IMR-90 (cell line): ENCODE results near the gene MT1G. TPM values are rescaled to one million over a fixed set of nuclear protein-coding genes. Genes with fewer than 3 reads are reported as not detected.
A peak's percentile ranks its signal among the peaks of the same experiment; 100 is the strongest.
"Not testable (repeated sequence)": the region's sequence is repeated elsewhere in the genome, so short reads cannot be mapped to it uniquely, and the experiment has no call there.

Experiments used
- ATAC-seq: fragments of 200-7000 bp; cut with Tn5 transposase; 2 replicates; pipeline ENCODE4 v1.9.1; 2020; ENCODE audit warnings: low read depth, mild to moderate bottlenecking, moderate library complexity
- BruUV-seq: library from RNA; stranded (reverse); fragments of 400-500 nt; replicated peaks from 2 replicates; lab custom pipeline; 2021; lab: Mats Ljungman, UMichigan
- CTCF ChIA-PET: fragments of 300-600 bp; formaldehyde crosslinking; extraction: SDS; loops from one replicate; lab custom pipeline; 2021; ENCODE audit warnings: antibody characterized with exemption; lab: Yijun Ruan, JAX
- POLR2A ChIA-PET: fragments of 300-600 bp; sonication (Branson Sonifier 250); formaldehyde crosslinking; loops from one replicate; lab custom pipeline; 2022; ENCODE audit warnings: antibody characterized with exemption; ENCODE audit not compliant: unreplicated experiment; lab: Charles Lee
- DNase-seq: peaks from one replicate; pipeline ENCODE4 v3.0.0; 2013
- H2AFZ ChIP-seq: replicated peaks from 2 replicates; pipeline ENCODE3; 2013; ENCODE audit warnings: low read length, mild to moderate bottlenecking; ENCODE audit not compliant: poor library complexity
- H2AK5ac ChIP-seq: 2 replicates; pipeline ENCODE4 v1.6.1; 2013; ENCODE audit warnings: low read depth, low read length, inconsistent platforms
- H2AK9ac ChIP-seq: replicated peaks from 2 replicates; pipeline ENCODE3; 2013; ENCODE audit warnings: mild to moderate bottlenecking, low read depth, low read length, moderate library complexity; ENCODE audit not compliant: poor library complexity
- H2BK120ac ChIP-seq: 2 replicates; pipeline ENCODE4 v1.6.1; 2013; ENCODE audit warnings: low read depth, low read length, inconsistent platforms
- H2BK15ac ChIP-seq: 3 replicates; pipeline ENCODE4 v1.6.1; 2013; ENCODE audit warnings: low read depth, low read length, inconsistent platforms
- H2BK20ac ChIP-seq: 2 replicates; pipeline ENCODE4 v1.6.1; 2013; ENCODE audit warnings: low read depth, mild to moderate bottlenecking, inconsistent platforms, low read length, moderate library complexity
- H2BK5ac ChIP-seq: 2 replicates; pipeline ENCODE4 v1.6.1; 2013; ENCODE audit warnings: mild to moderate bottlenecking, low read depth, low read length, inconsistent platforms; ENCODE audit not compliant: poor library complexity, severe bottlenecking
- H3K14ac ChIP-seq: replicated peaks from 2 replicates; pipeline ENCODE4 v1.6.1; 2013; ENCODE audit warnings: low read depth, low read length, inconsistent platforms
- H3K18ac ChIP-seq: 2 replicates; pipeline ENCODE4 v1.6.1; 2013; ENCODE audit warnings: low read depth, low read length, control low read depth
- H3K23ac ChIP-seq: 2 replicates; pipeline ENCODE4 v1.6.1; 2013; ENCODE audit warnings: low read depth, low read length, inconsistent platforms
- H3K27ac ChIP-seq: 2 replicates; pipeline ENCODE4 v1.5.1; 2013; ENCODE audit warnings: mild to moderate bottlenecking, control low read depth, low read length; ENCODE audit not compliant: insufficient read depth
- H3K27me3 ChIP-seq: 2 replicates; pipeline ENCODE4 v1.6.1; 2013; ENCODE audit warnings: low read length; ENCODE audit not compliant: control insufficient read depth, insufficient read depth
- H3K36me3 ChIP-seq: 2 replicates; pipeline ENCODE4 v1.6.1; 2013; ENCODE audit warnings: low read length, mixed read lengths; ENCODE audit not compliant: control insufficient read depth, insufficient read depth
- H3K4ac ChIP-seq: 2 replicates; pipeline ENCODE4 v1.6.1; 2013; ENCODE audit warnings: low read depth, low read length, inconsistent platforms
- H3K4me1 ChIP-seq: 2 replicates; pipeline ENCODE4 v1.6.1; 2013; ENCODE audit warnings: low read length, mixed read lengths; ENCODE audit not compliant: control insufficient read depth, insufficient read depth
- H3K4me2 ChIP-seq: 2 replicates; pipeline ENCODE4 v1.6.1; 2013; ENCODE audit warnings: low read depth, mild to moderate bottlenecking, control low read depth, low read length, moderate library complexity
- H3K4me3 ChIP-seq: 2 replicates; pipeline ENCODE4 v1.5.1; 2013; ENCODE audit warnings: low read depth, mild to moderate bottlenecking, control low read depth, low read length, moderate library complexity; ENCODE audit not compliant: insufficient read depth
- H3K56ac ChIP-seq: 2 replicates; pipeline ENCODE4 v1.6.1; 2013; ENCODE audit warnings: low read length, inconsistent platforms; ENCODE audit not compliant: insufficient read depth; ENCODE audit errors: extremely low read depth
- H3K79me1 ChIP-seq, 2 experiments: 2 replicates each; pipeline ENCODE4 v1.6.1; 2013; ENCODE audit warnings: low read length in 2 of 2, inconsistent platforms in 1 of 2, low read depth in 1 of 2
- H3K9ac ChIP-seq: 2 replicates; pipeline ENCODE4 v1.6.1; 2013; ENCODE audit warnings: low read depth, low read length, control low read depth
- H3K9me1 ChIP-seq: 2 replicates; pipeline ENCODE4 v1.6.1; 2013; ENCODE audit warnings: low read length, inconsistent platforms; ENCODE audit not compliant: insufficient read depth
- H3K9me3 ChIP-seq: 2 replicates; pipeline ENCODE4 v1.6.1; 2013; ENCODE audit warnings: low read length; ENCODE audit not compliant: control insufficient read depth, insufficient read depth
- H4K20me1 ChIP-seq: 2 replicates; pipeline ENCODE4 v1.6.1; 2013; ENCODE audit warnings: low read length, inconsistent platforms; ENCODE audit not compliant: insufficient read depth
- H4K5ac ChIP-seq: 2 replicates; pipeline ENCODE4 v1.6.1; 2013; ENCODE audit warnings: mild to moderate bottlenecking, low read depth, low read length, control low read depth
- H4K8ac ChIP-seq, 2 experiments: 2 replicates each; pipeline ENCODE4 v1.6.1; 2013; ENCODE audit warnings: low read depth in 2 of 2, low read length in 2 of 2, control low read depth in 1 of 2, inconsistent platforms in 1 of 2
- H4K91ac ChIP-seq: 2 replicates; pipeline ENCODE4 v1.6.1; 2013; ENCODE audit warnings: low read depth, low read length, inconsistent platforms; ENCODE audit not compliant: insufficient read depth
- whole genome bisulfite sequencing, 2 experiments: methylation state at CpG; one replicate each; pipeline versions ENCODE4 v1.1.5 to v1.1.7; 2013; ENCODE audit warnings: missing lambda C conversion rate in 2 of 2; ENCODE audit not compliant: insufficient read length in 1 of 2; ENCODE audit errors: extremely low coverage in 2 of 2; 5-methylcytosine and 5-hydroxymethylcytosine counted together
- dilution Hi-C: fragments of 300-500 bp; cut with HindIII; formaldehyde crosslinking; loops from one replicate; pipeline ENCODE4 v1.14.3; 2018; ENCODE audit warnings: low sequenced_read_pairs; ENCODE audit not compliant: unreplicated experiment
- in situ Hi-C: fragments of 300-500 bp; cut with MboI; formaldehyde crosslinking; loops from 3 replicates; pipeline ENCODE4 v1.14.3; 2019; ENCODE audit warnings: low sequenced_read_pairs, inconsistent platforms, mixed read lengths
- intact Hi-C: fragments of 100-400 bp; cut with micrococcal nuclease; formaldehyde crosslinking; loops from 2 replicates; pipeline ENCODE4 v1.10.0; 2022
- polyA plus RNA-seq, 3 experiments: library from polyadenylated mRNA; depleted of rRNA; stranded (reverse); fragments of >200 nt; gene quantifications; 2 replicates each; pipeline ENCODE4 v1.2.3, GENCODE V29; 2012; ENCODE audit warnings: low replicate concordance in 1 of 3
- total RNA-seq: library from RNA; depleted of rRNA; stranded (reverse); fragments of >200 nt; gene quantifications from 2 replicates; pipeline ENCODE4 v1.2.3, GENCODE V29; 2012

The MT1G gene
- total and polyA plus RNA-seq, 2 of the 4 experiments (the other 2 are of a cell fraction), result 0.48 TPM; not detected in 1

GRCh38 chr16:56672171-56672570 lies 4.3 kb upstream of the MT1G start:
- H4K5ac ChIP-seq, H3K9ac ChIP-seq, H2BK15ac ChIP-seq, H3K14ac ChIP-seq, H3K79me1 ChIP-seq, H2AFZ ChIP-seq, H4K91ac ChIP-seq, H3K23ac ChIP-seq, intact Hi-C loops, H4K8ac ChIP-seq, DNase-seq, H3K36me3 ChIP-seq, BruUV-seq, H3K18ac ChIP-seq, H3K9me3 ChIP-seq, H4K20me1 ChIP-seq, H2BK20ac ChIP-seq, H3K9me1 ChIP-seq, H3K27ac ChIP-seq, dilution Hi-C loops, in situ Hi-C loops, H2BK120ac ChIP-seq, H3K4me2 ChIP-seq, ATAC-seq, H3K4me3 ChIP-seq, H2AK9ac ChIP-seq, H3K56ac ChIP-seq, H2AK5ac ChIP-seq, POLR2A ChIA-PET: not testable (repeated sequence)
- H2BK5ac ChIP-seq, result peak overlapping the region; percentile 10
- CTCF ChIA-PET, result interaction anchor here (1.1 to 2.7 kb wide), 2 partner anchors 10 to 117 kb away, joined by 3 to 8 read pairs; partner anchors contain the start of gene MT1X
- peaks cover 13% of the 10 kb centered on the region for H3K4me1 ChIP-seq
- 0 out of 2 replicates have a peak overlapping the region, but pooled peaks have one; percentile 9 for H3K4ac ChIP-seq
- WGBS, 2 experiments, result no CpG with 5 or more reads among the region's 3 CpGs
- peaks cover 51% of the 10 kb centered on the region for H3K27me3 ChIP-seq
